C4-2B (cell line): ENCODE data around the gene CFAP53.

Experiments
- CTCF ChIP-seq: fragments of 450-650 bp; conservative IDR thresholded peaks from 2 replicates; pipeline ENCODE4 v1.5.1; 2017; ENCODE audit warnings: mild to moderate bottlenecking
- ZFX ChIP-seq: fragments of 450-650 bp; IDR thresholded peaks from 2 replicates; pipeline ENCODE4 v1.6.1; 2017

- no peak for TF ChIP-seq CTCF
- no peak for TF ChIP-seq ZFX
Measured at GRCh38 chr18:50283469-50284209, 17.3 kb upstream of the CFAP53 start.
